SK-N-SH treated with all-trans-retinoic acid at 6 μM for 48 hours (cell line): ENCODE measurements around the gene DIDO1.

Experiments
- ATAC-seq: fragments of 200-7000 bp; cut with Tn5 transposase; 3 replicates; pipeline ENCODE4 v1.9.1; 2020; ENCODE audit warnings: mild to moderate bottlenecking, moderate library complexity
- ARNTL ChIP-seq: fragments of 450-650 bp; formaldehyde crosslinking; IDR thresholded peaks from 2 replicates; pipeline ENCODE4 v1.5.0; 2020; ENCODE audit warnings: low read depth, mild to moderate bottlenecking, moderate library complexity, borderline replicate concordance
- CSDC2 ChIP-seq: fragments of 250-450 bp; sonication (Bioruptor Pico); IDR thresholded peaks from 2 replicates; pipeline ENCODE4 v1.5.0; 2020; ENCODE audit warnings: mild to moderate bottlenecking, moderate library complexity
- ESRRG ChIP-seq: fragments of 250-450 bp; sonication (Bioruptor Pico); IDR thresholded peaks from 2 replicates; pipeline ENCODE4 v1.6.1; 2021; ENCODE audit warnings: mild to moderate bottlenecking
- ISL1 ChIP-seq: fragments of 250-450 bp; sonication (Bioruptor Pico); IDR thresholded peaks from 2 replicates; pipeline ENCODE4 v2.1.2; 2022; ENCODE audit warnings: mild to moderate bottlenecking, moderate library complexity
- OSR1 ChIP-seq: fragments of 250-450 bp; sonication (Bioruptor Pico); IDR thresholded peaks from 2 replicates; pipeline ENCODE4 v1.8.0; 2022; ENCODE audit warnings: moderate library complexity, mild to moderate bottlenecking, inconsistent platforms
- PATZ1 ChIP-seq: fragments of 250-450 bp; sonication (Bioruptor Pico); IDR thresholded peaks from 2 replicates; pipeline ENCODE4 v1.8.0; 2020; ENCODE audit warnings: mild to moderate bottlenecking, moderate library complexity, borderline replicate concordance
- POU6F1 ChIP-seq: fragments of 250-450 bp; sonication (Bioruptor Pico); IDR thresholded peaks from 2 replicates; pipeline ENCODE4 v1.8.0; 2021; ENCODE audit warnings: low read depth, mild to moderate bottlenecking, moderate library complexity, borderline replicate concordance
- PPARA ChIP-seq: fragments of 250-450 bp; sonication (Bioruptor Pico); IDR thresholded peaks from 2 replicates; pipeline ENCODE4 v1.5.0; 2020; ENCODE audit warnings: mild to moderate bottlenecking, borderline replicate concordance
- RARB ChIP-seq: fragments of 250-450 bp; sonication (Bioruptor Pico); IDR thresholded peaks from 2 replicates; pipeline ENCODE4 v1.8.0; 2021; ENCODE audit warnings: mild to moderate bottlenecking, moderate library complexity
- SNAI2 ChIP-seq: fragments of 250-450 bp; sonication (Bioruptor Pico); IDR thresholded peaks from 2 replicates; pipeline ENCODE4 v1.5.0; 2020; ENCODE audit warnings: mild to moderate bottlenecking, moderate library complexity
- TOX ChIP-seq: fragments of 250-450 bp; sonication (Bioruptor Pico); IDR thresholded peaks from 2 replicates; pipeline ENCODE4 v1.8.0; 2021; ENCODE audit warnings: mild to moderate bottlenecking, moderate library complexity, borderline replicate concordance
- ZC3H10 ChIP-seq: fragments of 250-450 bp; sonication (Bioruptor Pico); IDR thresholded peaks from 2 replicates; pipeline ENCODE4 v1.5.1; 2021; ENCODE audit warnings: mild to moderate bottlenecking, moderate library complexity
- ZNF70 ChIP-seq: fragments of 450-650 bp; formaldehyde crosslinking; IDR thresholded peaks from 2 replicates; pipeline ENCODE4 v1.5.0; 2020; ENCODE audit warnings: mild to moderate bottlenecking, moderate library complexity
- ZNF8 ChIP-seq: fragments of 450-650 bp; formaldehyde crosslinking; IDR thresholded peaks from 2 replicates; pipeline ENCODE4 v1.5.0; 2020; ENCODE audit warnings: mild to moderate bottlenecking, moderate library complexity
- TF ChIP-seq, protein P1 (sequence below): fragments of 250-450 bp; sonication (Bioruptor Pico); IDR thresholded peaks from 2 replicates; pipeline ENCODE4 v1.5.1; 2020; ENCODE audit warnings: low read depth, mild to moderate bottlenecking, moderate library complexity
- TF ChIP-seq, protein P2 (sequence below): fragments of 250-450 bp; sonication (Bioruptor Pico); IDR thresholded peaks from 2 replicates; pipeline ENCODE4 v1.5.0; 2020; ENCODE audit warnings: mild to moderate bottlenecking, moderate library complexity

DIDO1 gene

DNA sequence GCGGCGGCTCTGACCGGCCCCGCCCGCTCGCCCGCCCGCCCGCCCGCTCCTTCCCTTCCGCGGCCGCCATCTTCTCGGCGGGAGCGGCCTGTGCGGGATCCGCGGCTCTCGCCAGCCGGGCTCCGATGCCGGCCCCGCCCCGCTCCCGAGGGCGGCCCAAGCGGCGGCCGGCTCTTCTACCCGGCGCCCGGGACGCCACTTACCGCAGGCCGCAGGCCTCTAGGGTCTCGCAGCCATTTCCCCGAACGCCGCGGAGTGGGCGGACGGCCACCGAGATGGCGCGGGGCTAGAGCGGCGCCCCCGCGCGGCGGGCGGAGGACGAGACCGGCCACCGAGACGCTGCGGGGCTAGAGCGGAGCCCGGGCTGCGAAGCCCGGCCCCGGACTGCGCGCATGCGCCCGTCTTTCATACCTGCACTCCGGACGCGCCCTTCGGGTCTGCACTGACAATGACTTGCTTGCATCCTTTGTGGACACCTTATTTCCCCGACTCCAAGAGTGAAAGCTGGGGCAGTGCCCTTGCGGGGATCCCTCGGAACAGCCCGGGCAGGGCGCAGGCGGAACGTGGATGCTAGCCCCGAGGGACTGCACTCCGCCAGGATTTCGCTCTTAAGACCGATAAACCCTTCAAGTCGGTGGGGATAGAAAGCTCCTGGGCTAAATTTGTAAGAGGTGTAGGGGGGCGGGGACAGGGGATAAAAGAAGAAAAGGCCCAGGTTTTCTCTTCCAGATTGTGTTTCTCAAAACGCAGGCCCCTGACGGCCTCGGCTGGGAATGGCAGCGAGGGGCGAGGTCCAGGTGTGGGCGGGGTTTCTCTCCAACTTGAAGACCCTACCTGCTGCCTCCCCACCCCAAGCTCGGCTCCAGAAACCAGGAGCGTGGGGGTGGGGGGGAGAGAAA is at the start of gene DIDO1:
Gene DIDO1, minus strand, starts transcription at position 277 of the 899 bp plus-strand sequence.
- TF ChIP-seq PPARA (CRISPR knock-in tag) (no peak), ZC3H10 (CRISPR knock-in tag) (no peak), CSDC2 (CRISPR knock-in tag) (no peak), ESRRG (no peak), OSR1 (CRISPR knock-in tag) (no peak), ZNF70 (CRISPR knock-in tag) (no peak), ISL1 (no peak)
- peak; percentile 91 for ATAC-seq

GRCh38 chr20:62975251-62975760 is 49.0 kb upstream of the DIDO1 start:
- TF ChIP-seq ARNTL (CRISPR knock-in tag) (no peak), ZNF70 (CRISPR knock-in tag) (no peak), SNAI2 (CRISPR knock-in tag) (no peak), ZC3H10 (CRISPR knock-in tag) (no peak)
- TF ChIP-seq, protein P1, sequence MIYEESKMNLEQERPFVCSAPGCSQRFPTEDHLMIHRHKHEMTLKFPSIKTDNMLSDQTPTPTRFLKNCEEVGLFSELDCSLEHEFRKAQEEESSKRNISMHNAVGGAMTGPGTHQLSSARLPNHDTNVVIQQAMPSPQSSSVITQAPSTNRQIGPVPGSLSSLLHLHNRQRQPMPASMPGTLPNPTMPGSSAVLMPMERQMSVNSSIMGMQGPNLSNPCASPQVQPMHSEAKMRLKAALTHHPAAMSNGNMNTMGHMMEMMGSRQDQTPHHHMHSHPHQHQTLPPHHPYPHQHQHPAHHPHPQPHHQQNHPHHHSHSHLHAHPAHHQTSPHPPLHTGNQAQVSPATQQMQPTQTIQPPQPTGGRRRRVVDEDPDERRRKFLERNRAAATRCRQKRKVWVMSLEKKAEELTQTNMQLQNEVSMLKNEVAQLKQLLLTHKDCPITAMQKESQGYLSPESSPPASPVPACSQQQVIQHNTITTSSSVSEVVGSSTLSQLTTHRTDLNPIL (CRISPR knock-in tag), result no peak
- TF ChIP-seq, all 23 proteins: peak for 0
- no peak for ATAC-seq

DNA sequence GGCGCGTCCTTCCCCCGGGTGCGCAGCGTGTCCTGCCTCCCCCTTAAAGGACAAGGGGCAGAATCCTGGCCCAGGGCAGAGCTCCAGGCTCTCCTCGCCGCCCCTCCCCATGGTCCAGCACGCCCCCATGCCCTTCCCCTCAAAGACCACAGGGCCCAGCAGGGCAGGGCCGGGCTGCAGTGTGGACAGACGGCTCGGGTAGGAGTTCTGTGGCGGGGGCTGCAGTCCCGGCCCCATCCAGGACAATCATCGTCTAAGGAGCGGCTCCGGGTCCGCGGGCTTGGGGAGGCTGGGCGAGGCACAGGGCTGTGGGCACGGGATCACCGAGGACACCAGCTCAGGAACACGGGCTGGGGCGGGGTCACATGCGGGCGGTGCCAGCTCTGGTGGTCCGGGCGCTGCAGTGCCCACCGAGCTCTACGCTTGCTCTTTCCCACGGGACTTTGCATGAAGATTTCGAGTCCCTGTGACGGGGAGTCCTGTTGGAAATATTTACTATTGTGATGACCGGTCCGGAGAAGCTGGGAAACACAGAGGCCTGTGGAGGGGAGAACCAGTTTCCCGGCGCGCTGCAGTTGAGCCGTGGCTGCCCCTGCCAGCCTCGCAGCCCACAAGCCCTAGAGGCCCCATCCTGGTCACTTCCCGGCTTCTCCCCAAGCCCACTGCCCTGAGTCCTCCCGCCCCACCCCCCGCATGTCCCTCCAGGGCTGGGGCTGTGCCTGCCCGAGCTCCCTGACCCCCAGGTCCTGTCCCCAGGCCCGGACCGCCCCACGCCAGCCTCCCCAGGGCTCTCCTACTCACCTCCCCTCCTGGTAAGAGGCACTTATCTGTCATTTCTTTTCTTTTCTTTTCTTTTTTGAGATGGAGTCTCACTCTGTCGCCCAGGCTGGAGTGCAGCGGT is 46.8 kb upstream of the DIDO1 start:
- peak; percentile 11 for ATAC-seq

More for the DNA sequence above, 46.8 kb upstream of the DIDO1 start:
- no peak for TF ChIP-seq PPARA (CRISPR knock-in tag)
- TF ChIP-seq ZNF70 (CRISPR knock-in tag), result no peak
- TF ChIP-seq TOX (CRISPR knock-in tag), result no peak
- no peak for TF ChIP-seq ZNF8 (CRISPR knock-in tag)
- TF ChIP-seq, protein P2, sequence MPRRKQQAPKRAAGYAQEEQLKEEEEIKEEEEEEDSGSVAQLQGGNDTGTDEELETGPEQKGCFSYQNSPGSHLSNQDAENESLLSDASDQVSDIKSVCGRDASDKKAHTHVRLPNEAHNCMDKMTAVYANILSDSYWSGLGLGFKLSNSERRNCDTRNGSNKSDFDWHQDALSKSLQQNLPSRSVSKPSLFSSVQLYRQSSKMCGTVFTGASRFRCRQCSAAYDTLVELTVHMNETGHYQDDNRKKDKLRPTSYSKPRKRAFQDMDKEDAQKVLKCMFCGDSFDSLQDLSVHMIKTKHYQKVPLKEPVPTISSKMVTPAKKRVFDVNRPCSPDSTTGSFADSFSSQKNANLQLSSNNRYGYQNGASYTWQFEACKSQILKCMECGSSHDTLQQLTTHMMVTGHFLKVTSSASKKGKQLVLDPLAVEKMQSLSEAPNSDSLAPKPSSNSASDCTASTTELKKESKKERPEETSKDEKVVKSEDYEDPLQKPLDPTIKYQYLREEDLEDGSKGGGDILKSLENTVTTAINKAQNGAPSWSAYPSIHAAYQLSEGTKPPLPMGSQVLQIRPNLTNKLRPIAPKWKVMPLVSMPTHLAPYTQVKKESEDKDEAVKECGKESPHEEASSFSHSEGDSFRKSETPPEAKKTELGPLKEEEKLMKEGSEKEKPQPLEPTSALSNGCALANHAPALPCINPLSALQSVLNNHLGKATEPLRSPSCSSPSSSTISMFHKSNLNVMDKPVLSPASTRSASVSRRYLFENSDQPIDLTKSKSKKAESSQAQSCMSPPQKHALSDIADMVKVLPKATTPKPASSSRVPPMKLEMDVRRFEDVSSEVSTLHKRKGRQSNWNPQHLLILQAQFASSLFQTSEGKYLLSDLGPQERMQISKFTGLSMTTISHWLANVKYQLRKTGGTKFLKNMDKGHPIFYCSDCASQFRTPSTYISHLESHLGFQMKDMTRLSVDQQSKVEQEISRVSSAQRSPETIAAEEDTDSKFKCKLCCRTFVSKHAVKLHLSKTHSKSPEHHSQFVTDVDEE, result no peak
- no peak for TF ChIP-seq ZC3H10 (CRISPR knock-in tag)
- no peak for TF ChIP-seq ISL1
- no peak for TF ChIP-seq PATZ1 (CRISPR knock-in tag)
- TF ChIP-seq RARB (CRISPR knock-in tag), result no peak
- no peak for TF ChIP-seq CSDC2 (CRISPR knock-in tag)
- no peak for TF ChIP-seq SNAI2 (CRISPR knock-in tag)
- TF ChIP-seq POU6F1 (CRISPR knock-in tag), result no peak
- TF ChIP-seq ESRRG, result no peak
- TF ChIP-seq, all 23 proteins: peak for 0
